ENCODE measurements around the gene FREY1.

DNA sequence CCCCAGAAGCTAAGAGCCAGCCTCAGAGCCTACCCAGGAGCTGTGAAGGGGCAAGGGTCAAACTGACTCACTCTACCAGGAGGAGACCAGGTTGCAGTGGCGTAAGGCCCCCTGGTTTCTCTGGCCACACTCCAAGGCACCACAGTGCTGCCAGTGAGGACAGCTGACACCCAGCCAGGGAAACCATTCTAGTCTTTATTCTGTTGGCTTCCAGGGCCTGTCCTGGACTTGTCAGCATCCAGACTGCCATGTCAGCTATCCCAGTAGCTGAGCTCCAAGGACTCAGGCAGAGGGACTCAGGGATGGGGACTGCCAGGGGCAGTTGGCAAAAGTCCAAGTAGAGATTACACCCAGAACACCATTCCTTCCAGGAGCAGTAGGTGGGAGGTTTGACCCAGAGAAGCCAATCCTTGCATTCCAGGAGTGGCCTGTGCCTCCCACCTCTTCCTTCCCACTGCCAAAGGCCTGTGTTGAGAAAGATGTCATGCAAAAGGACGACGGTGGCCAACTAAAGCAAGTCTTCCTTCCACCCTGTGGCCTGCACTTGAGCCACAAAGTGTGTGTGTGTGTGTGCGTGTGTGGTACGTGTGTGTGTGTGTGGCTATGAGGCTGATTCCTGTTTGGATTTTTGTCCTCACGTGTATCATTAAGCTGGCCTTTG is 25.2 kb downstream of the FREY1 start:
- TF ChIP-seq GATA1 (IDR thresholded peaks at IDR 0.05; ENCODE audit: low read depth, low read length) (no peak), POLR2A (IDR thresholded peaks at IDR 0.05; ENCODE audit: low read length) (no peak)

Data from erythroblast (primary cell).